ENCODE results near the gene IRS1. TPM values are rescaled to one million over a fixed set of nuclear protein-coding genes. Genes with fewer than 3 reads are reported as not detected.

The IRS1 gene
- total RNA-seq, 2 donors from 2014 or later = 13.7 to 15.1 TPM

Other genes starting within 250 kb of the IRS1 start
- gene RHBDD1, start 36.2 kb upstream of the IRS1 start, total RNA-seq = 10 to 100 TPM; 35.6 to 38.1 TPM